ENCODE data around the gene SCO2. TPM values are rescaled to one million over a fixed set of nuclear protein-coding genes. Genes with fewer than 3 reads are reported as not detected.
A peak's percentile ranks its signal among the peaks of the same experiment; 100 is the strongest.

SCO2 gene
- total and polyA plus RNA-seq, 9 of the 15 experiments (the other 6 are each of a cell fraction or from before 2014, with no cell fraction given) = 0.34 to 4.0 (median 1.1) TPM; not detected in 3

- TF ChIP-seq ARHGAP35 (IDR thresholded peaks at IDR 0.05; ENCODE audit: partially characterized antibody) (no peak), RBM25 (IDR thresholded peaks at IDR 0.05; ENCODE audit: low read depth, low read length, severe bottlenecking) (no peak), L3MBTL2 (IDR thresholded peaks at IDR 0.05) (no peak), ID3 (CRISPR knock-in tag; IDR thresholded peaks at IDR 0.05) (no peak), ID3 (tag; IDR thresholded peaks at IDR 0.05) (no peak), MTF1 (CRISPR knock-in tag; IDR thresholded peaks at IDR 0.05; ENCODE audit: borderline replicate concordance) (no peak), MCM5 (IDR thresholded peaks at IDR 0.05; ENCODE audit: low read depth) (no peak), NBN (IDR thresholded peaks at IDR 0.05; ENCODE audit: low read depth) (0 out of 2 replicates have a peak, but pooled peaks have one; percentile 59), CGGBP1 (CRISPR knock-in tag; IDR thresholded peaks at IDR 0.05) (no peak), FOXJ3 (CRISPR knock-in tag; IDR thresholded peaks at IDR 0.05) (no peak), SUPT5H (IDR thresholded peaks at IDR 0.05) (peak; percentile 85)
- TF ChIP-seq, protein P1, sequence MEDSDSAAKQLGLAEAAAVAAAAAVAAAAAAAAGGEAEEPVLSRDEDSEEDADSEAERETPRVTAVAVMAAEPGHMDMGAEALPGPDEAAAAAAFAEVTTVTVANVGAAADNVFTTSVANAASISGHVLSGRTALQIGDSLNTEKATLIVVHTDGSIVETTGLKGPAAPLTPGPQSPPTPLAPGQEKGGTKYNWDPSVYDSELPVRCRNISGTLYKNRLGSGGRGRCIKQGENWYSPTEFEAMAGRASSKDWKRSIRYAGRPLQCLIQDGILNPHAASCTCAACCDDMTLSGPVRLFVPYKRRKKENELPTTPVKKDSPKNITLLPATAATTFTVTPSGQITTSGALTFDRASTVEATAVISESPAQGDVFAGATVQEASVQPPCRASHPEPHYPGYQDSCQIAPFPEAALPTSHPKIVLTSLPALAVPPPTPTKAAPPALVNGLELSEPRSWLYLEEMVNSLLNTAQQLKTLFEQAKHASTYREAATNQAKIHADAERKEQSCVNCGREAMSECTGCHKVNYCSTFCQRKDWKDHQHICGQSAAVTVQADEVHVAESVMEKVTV (CRISPR knock-in tag; IDR thresholded peaks at IDR 0.05) = no peak
- TF ChIP-seq, protein P2, sequence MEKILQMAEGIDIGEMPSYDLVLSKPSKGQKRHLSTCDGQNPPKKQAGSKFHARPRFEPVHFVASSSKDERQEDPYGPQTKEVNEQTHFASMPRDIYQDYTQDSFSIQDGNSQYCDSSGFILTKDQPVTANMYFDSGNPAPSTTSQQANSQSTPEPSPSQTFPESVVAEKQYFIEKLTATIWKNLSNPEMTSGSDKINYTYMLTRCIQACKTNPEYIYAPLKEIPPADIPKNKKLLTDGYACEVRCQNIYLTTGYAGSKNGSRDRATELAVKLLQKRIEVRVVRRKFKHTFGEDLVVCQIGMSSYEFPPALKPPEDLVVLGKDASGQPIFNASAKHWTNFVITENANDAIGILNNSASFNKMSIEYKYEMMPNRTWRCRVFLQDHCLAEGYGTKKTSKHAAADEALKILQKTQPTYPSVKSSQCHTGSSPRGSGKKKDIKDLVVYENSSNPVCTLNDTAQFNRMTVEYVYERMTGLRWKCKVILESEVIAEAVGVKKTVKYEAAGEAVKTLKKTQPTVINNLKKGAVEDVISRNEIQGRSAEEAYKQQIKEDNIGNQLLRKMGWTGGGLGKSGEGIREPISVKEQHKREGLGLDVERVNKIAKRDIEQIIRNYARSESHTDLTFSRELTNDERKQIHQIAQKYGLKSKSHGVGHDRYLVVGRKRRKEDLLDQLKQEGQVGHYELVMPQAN (IDR thresholded peaks at IDR 0.05; ENCODE audit: borderline replicate concordance) = peak; percentile 76; the same call in 1 of the 2 replicates
- TF ChIP-seq, protein P3, sequence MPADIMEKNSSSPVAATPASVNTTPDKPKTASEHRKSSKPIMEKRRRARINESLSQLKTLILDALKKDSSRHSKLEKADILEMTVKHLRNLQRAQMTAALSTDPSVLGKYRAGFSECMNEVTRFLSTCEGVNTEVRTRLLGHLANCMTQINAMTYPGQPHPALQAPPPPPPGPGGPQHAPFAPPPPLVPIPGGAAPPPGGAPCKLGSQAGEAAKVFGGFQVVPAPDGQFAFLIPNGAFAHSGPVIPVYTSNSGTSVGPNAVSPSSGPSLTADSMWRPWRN (IDR thresholded peaks at IDR 0.05; ENCODE audit: low read depth) = no peak
- TF ChIP-seq, protein P4, sequence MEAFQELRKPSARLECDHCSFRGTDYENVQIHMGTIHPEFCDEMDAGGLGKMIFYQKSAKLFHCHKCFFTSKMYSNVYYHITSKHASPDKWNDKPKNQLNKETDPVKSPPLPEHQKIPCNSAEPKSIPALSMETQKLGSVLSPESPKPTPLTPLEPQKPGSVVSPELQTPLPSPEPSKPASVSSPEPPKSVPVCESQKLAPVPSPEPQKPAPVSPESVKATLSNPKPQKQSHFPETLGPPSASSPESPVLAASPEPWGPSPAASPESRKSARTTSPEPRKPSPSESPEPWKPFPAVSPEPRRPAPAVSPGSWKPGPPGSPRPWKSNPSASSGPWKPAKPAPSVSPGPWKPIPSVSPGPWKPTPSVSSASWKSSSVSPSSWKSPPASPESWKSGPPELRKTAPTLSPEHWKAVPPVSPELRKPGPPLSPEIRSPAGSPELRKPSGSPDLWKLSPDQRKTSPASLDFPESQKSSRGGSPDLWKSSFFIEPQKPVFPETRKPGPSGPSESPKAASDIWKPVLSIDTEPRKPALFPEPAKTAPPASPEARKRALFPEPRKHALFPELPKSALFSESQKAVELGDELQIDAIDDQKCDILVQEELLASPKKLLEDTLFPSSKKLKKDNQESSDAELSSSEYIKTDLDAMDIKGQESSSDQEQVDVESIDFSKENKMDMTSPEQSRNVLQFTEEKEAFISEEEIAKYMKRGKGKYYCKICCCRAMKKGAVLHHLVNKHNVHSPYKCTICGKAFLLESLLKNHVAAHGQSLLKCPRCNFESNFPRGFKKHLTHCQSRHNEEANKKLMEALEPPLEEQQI (IDR thresholded peaks at IDR 0.05) = no peak
- TF ChIP-seq, protein P5, sequence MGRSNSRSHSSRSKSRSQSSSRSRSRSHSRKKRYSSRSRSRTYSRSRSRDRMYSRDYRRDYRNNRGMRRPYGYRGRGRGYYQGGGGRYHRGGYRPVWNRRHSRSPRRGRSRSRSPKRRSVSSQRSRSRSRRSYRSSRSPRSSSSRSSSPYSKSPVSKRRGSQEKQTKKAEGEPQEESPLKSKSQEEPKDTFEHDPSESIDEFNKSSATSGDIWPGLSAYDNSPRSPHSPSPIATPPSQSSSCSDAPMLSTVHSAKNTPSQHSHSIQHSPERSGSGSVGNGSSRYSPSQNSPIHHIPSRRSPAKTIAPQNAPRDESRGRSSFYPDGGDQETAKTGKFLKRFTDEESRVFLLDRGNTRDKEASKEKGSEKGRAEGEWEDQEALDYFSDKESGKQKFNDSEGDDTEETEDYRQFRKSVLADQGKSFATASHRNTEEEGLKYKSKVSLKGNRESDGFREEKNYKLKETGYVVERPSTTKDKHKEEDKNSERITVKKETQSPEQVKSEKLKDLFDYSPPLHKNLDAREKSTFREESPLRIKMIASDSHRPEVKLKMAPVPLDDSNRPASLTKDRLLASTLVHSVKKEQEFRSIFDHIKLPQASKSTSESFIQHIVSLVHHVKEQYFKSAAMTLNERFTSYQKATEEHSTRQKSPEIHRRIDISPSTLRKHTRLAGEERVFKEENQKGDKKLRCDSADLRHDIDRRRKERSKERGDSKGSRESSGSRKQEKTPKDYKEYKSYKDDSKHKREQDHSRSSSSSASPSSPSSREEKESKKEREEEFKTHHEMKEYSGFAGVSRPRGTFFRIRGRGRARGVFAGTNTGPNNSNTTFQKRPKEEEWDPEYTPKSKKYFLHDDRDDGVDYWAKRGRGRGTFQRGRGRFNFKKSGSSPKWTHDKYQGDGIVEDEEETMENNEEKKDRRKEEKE (IDR thresholded peaks at IDR 0.05; ENCODE audit: borderline replicate concordance in 1 of 2, control insufficient read depth in 1 of 2, low read depth in 2 of 2, low read length in 1 of 2) = no peak
Observed at GRCh38 chr22:50507991-50508884, 17.2 kb downstream of the SCO2 start, which contains the start of gene NCAPH2 (continued).
